ENCODE measurements around the gene GSTT2. TPM values are rescaled to one million over a fixed set of nuclear protein-coding genes. Genes with fewer than 3 reads are reported as not detected.
"Not testable (repeated sequence)": the region's sequence is repeated elsewhere in the genome, so short reads cannot be mapped to it uniquely, and the experiment has no call there.

The GSTT2 gene
- total RNA-seq, result 0.18 and 0.41 TPM in 2 replicates

DNA sequence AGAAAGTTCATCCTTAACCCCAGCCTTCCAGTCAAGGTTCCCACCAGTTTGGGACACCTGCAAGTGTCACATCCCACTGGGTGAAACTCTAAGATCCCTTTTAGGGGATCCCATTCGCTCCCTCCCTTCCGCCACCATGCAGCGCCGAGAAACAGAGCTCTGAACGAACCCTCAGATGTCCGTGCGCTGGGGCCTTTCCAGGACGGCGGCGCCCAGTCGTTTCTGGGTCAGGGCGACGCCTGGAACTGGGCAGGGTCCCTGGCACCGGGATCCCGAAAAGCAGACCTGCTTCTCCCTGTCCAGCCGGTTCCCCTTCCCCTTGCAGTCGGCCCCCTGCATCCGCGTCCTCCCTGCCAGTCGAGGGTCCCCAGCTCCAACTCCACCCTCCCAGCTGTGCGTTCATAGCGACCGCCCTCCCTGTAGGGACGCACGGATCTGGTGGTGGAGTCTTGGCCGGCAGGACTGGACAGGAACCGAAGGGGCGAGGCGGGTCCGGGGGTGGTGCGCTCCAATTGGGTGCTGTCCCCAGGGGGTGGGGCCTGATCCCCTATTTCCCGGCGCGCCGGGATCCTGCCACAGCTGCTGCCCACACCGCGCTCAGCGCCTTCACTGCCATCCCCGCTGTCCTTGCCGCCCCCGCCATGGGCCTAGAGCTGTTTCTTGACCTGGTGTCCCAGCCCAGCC lies at the start of gene GSTT2:
Gene GSTT2, plus strand, starts transcription at position 578 of the 684 bp plus-strand sequence.
- intact Hi-C loops (cut with micrococcal nuclease), result loop anchor here (10.0 kb wide), 1 partner anchor 265 kb away; the partner anchor contains the start of gene GGT5

DNA sequence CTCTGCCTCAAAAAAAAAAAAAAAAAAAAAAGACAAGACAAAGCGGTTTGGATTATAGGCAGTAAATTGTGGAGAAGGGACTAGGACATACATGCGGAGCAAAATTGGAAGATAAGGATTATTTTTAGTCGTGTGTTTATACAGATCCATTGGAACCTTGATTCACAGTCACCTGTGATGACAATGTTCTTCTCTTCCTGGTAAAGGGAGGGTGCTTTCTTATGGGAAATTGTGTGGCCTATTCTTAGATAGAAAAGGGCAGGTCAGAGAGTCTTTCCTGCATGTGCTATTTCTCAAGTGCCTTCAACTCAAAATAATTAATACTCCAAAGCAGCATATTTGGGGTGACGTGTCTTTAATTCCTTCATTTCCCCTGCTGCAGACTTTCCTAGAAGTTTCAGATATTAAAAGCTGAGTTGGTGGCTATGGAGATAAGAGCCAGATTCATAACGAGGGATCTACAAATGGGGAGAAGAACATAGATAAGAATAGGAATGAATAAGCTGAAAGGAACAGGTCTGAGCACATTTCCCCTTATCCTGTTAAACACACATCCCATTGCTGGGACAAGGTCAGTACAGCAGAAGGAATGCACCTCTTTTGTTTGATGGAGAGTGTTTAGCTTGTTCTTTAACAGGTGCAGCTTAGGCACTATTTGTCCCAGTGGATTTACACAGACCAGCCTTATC lies 41.5 kb upstream of the GSTT2 start:
- intact Hi-C loops (cut with micrococcal nuclease), result no loop called here

DNA sequence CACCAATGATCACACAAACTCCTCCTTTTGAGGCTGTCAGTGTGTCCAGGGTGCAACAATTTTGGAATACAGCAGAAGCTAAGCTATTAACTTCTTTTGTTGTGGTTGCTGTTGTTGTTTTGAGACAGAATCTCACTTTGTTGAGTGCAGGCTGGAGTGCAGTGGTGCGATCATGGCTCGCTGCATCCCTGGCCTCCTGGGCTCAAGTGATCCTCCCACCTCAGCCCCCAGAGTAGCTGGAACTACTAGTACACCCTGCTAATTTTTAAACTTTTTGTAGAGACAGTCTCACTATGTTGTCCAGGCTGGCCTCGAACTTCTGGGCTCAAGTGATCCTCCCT lies 40.9 kb upstream of the GSTT2 start:
- intact Hi-C loops (cut with micrococcal nuclease), result no loop called here

DNA sequence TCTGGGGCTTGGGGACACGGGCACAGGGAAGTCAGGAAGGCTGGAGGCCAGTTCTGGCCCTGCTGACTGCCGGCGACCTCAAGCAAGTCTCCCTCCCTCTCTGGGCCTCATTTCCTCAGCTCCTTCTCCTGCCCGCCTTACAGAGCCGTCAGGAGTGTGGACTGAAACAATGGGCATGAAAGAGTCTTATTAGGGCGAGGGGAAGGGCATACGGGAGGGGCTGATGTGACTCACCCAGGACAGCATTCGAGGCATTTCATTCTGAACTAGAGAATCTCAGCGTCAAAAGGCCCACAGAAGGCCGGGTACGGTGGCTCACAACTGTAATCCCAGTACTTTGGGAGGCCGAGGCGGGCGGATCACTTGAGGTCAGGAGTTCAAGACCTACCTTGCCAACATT lies 39.8 kb upstream of the GSTT2 start:
- intact Hi-C loops (cut with micrococcal nuclease), result loop anchor here (10.0 kb wide), 1 partner anchor 55 kb away; no protein-coding TSS in a partner anchor

DNA sequence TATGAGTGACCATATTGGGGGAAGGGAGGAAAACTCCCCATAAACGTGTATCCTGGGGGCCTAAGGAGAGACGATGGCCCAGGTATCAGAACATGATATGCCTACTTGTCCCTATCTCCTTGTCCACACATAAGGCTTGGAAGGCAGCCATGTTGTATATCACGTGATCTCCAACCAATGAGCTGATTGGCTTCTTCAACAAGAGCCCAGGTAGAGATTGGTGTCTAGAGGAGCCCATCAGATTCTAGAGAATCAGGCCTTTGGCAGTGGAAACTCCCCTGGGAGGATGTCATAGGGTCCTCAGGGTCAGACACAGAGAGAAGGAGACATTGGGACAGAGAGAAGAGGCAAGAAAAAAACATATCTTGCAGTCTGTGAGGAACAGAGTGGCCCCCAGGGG lies 32.5 kb upstream of the GSTT2 start:
- intact Hi-C loops (cut with micrococcal nuclease), result loop anchor here (10.0 kb wide), 1 partner anchor 47 kb away; no protein-coding TSS in a partner anchor

DNA sequence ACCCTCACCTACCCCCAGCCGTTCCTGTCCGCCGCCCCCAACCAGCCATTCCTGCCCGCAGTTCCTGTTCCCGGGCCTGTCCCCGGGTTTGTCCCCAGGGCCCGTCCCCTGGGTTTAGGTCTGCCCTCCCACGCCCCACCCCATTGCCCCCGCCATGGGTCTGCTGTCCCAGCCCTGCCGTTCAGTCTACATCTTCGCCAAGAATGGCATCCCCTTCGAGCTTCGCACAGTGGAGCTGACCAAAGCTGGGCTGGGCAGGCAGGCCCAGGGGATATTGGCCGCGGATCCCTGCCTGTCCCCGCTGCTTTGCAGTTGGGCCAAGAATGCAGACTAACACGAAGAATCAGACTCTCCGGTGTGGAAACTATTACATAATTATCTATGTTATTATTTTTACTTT lies 30.2 kb upstream of the GSTT2 start:
- intact Hi-C loops (cut with micrococcal nuclease), result loop anchor here (10.0 kb wide), 2 partner anchors 45 to 85 kb away; no protein-coding TSS in a partner anchor

DNA sequence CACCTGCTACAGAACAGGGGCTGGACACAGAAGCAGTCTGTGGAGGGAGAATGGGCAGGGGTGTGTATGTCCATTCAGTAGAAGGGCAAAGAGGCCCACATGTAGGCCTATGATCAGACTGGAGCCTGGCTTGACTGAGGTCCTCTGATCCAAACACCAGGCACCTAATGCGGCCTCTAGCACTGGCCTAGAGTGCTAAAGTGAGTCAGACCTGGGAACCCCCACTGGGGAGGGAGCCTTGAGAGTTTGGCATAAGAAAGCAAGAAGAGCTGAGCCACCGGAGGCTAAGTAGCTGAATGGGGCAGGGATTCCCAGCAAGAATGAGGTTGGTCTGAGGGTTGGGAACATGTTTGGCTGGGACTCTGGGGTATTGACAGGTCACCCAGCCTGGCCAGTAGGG lies 28.6 kb upstream of the GSTT2 start:
- intact Hi-C loops (cut with micrococcal nuclease), result loop anchor here (10.0 kb wide), 1 partner anchor 87 kb away; no protein-coding TSS in a partner anchor

DNA sequence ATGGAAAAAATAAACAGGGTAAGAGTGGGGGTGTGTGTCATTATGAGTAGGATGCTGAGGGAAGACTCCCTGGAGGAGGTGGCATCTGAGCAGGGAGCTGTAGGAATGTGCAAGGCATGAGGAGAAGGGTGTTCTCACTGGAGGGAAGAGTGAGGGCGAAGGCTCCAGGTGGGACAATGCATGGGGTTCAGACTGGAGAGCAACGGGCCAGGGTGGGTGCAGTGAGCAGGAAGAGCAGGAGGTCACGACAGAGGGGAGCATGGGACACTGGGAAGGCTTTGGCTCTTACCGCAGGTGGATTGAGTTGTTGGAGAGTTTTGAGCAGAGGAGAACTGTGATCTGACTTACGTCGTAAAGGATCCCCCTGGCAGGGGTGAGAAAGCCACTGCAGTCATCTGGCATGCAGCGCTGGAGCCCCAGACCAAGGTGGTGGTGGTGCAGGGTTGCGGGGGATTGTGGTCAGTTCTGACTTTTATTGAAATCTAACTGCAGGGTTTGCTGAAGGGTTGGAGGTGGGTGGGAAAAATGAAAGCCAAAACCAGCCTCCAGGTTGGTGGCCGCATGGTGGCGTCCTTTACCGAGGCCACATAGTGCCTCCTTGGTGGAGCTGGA lies 27.0 kb upstream of the GSTT2 start:
- intact Hi-C loops (cut with micrococcal nuclease), result loop anchor here (10.0 kb wide), 1 partner anchor 88 kb away; no protein-coding TSS in a partner anchor

DNA sequence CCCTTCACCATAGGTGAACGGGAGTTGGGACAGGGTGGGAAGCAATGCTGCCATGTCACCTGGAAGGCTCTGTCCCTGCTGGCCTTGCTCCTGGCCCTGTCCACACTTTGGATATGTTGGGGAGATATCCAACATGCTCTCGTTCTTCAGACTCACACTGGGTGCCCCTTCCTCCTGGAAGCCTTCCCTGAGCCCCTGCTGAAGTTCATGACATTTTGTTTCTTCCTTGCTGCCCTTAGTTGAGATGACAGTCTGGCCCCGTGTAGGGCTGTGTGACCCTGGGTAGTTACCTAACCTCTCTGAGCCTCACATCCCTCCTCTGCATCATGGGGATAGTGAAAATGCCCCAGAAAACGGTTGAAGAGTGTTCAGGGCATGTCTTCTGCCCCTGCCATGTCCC lies 26.4 kb upstream of the GSTT2 start:
- intact Hi-C loops (cut with micrococcal nuclease), result loop anchor here (10.0 kb wide), 1 partner anchor 89 kb away; no protein-coding TSS in a partner anchor

DNA sequence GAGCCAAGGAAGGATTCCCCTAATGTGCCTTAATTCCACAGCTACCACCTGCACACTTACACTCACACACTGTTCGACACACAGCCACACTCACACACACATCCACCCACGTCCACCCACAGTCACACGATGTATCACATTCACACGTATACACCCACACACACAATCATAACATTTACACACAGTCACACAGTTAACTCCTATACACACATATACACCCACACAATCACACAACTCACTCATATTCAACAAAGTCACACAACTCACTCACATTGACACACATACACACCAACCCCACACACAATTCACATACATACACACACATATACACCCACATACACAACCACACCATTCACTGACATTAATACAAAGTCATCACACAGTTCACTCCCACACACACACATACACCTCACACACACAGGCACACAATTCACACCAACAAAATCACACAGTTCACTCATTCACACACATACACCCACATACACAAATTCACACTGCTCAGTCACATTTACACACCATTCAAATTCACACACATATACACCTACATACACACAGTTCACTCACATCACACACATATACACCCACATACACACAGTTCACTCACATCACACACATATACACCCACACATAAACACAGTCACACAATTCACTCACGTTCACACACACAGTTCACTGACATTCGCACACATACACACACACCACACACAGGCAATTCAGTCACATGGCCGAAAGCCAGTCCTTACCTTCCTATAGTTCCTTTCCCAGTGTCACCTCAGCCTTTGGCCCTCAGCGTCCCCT lies 25.5 kb upstream of the GSTT2 start:
- intact Hi-C loops (cut with micrococcal nuclease), result loop anchor here (10.0 kb wide), 1 partner anchor 90 kb away; no protein-coding TSS in a partner anchor

DNA sequence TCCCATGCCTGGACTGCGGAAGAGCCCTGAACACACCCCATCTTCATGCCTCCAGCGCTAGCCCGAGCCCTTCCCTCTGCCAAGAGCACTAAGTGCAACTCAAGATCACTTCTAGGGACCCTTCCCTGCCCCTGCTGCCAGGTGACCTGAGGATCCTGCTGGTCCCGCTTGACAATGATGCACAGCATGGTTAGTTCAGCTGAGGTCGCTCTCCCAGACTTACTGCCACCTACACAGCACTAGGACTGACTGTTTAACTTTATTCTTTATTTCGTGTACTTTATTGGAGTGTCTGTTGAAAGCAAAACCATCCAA lies 25.0 kb upstream of the GSTT2 start:
- intact Hi-C loops (cut with micrococcal nuclease), result loop anchor here (10.0 kb wide), 1 partner anchor 90 kb away; no protein-coding TSS in a partner anchor

DNA sequence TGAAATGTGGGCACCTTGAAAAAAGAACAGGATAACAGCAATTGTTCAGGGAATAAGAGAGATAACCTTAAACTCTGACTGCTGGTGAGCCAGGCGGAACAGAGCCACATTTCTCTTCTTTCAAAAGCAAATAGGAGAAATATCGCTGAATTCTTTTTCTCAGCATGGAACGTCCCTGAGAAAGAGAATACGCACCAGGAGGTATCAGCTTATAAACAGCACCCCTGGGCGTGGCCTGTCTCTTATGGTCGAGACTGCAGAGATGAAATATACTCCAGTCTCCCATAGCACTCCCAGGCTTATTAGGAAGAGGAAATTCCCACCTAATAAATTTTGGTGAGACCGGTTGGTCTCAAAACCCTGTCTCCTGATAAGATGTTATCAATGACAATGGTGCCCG lies 24.0 kb upstream of the GSTT2 start:
- intact Hi-C loops (cut with micrococcal nuclease), result loop anchor here (10.0 kb wide), 1 partner anchor 91 kb away; no protein-coding TSS in a partner anchor

DNA sequence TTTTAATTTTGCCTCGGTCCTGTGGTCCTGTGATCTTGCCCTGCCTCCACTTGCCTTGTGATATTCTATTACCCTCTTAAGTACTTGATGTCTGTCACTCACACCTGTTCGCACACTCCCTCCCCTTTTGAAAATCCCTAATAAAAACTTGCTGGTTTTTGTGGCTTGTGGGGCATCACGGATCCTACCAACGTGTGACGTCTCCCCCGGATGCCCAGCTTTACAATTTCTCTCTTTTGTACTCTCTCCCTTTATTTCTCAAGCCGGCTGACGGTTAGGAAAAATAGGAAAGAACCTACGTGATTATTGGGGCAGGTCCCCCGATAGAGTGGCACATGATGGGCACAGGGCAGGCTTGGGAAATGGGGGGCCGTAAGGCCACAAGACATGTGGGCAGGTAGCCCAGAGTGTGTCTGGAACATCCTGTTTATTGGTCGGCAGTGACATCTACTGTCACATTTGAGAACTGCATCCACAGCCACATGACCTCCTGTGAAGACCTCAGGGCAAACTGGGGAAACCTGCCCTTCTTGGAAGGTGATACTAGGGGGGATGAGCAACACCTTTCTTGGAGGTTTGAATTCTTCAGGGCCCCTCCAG lies 23.5 kb upstream of the GSTT2 start:
- intact Hi-C loops (cut with micrococcal nuclease), result loop anchor here (10.0 kb wide), 1 partner anchor 92 kb away; no protein-coding TSS in a partner anchor

DNA sequence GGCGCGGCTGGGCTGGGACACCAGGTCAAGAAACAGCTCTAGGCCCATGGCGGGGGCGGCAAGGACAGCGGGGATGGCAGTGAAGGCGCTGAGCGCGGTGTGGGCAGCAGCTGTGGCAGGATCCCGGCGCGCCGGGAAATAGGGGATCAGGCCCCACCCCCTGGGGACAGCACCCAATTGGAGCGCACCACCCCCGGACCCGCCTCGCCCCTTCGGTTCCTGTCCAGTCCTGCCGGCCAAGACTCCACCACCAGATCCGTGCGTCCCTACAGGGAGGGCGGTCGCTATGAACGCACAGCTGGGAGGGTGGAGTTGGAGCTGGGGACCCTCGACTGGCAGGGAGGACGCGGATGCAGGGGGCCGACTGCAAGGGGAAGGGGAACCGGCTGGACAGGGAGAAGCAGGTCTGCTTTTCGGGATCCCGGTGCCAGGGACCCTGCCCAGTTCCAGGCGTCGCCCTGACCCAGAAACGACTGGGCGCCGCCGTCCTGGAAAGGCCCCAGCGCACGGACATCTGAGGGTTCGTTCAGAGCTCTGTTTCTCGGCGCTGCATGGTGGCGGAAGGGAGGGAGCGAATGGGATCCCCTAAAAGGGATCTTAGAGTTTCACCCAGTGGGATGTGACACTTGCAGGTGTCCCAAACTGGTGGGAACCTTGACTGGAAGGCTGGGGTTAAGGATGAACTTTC lies 18.7 kb upstream of the GSTT2 start, which contains the start of gene GSTT2B:
Gene GSTT2B, minus strand, starts transcription at position 112 of the 688 bp plus-strand sequence. Its CDS starts 64 bp downstream, at position 48.
- intact Hi-C loops (cut with micrococcal nuclease), result not testable (repeated sequence)

DNA sequence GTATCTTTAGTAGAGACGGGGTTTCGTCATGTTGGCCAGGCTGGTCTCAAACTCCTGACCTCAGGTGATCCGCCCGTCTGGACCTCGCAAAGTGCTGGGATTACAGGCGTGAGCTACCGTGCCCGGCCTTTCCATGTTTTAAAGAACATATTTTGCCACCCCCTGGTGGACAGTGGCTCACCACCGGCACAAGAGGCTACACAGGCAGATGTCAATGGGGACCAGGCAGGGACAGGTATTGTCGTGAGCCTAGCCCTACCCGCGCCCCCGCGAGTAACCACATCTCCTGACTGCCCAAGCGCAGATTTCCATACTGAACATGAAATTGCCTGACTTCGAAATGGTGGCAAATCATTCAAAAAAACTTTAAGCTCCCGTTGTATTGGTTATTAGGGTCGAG lies 13.8 kb upstream of the GSTT2 start:
- intact Hi-C loops (cut with micrococcal nuclease), result not testable (repeated sequence)

DNA sequence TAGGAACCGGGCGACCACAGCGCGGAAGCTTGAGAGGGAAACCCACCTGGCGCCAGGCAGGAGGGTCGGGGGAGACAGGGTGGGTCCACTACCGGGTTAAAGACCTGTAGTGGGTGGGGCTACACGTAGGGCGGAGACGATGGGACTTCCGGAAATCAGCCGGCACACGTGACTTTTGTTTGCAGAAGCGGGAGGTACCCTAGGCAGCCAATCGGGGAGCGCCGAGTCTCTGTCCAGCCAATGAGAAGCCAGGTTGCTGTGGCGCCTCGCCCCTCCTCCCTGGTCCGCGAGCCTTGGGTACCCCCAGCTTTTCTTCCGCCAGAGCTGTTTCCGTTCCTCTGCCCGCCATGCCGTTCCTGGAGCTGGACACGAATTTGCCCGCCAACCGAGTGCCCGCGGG lies 13.4 kb upstream of the GSTT2 start, which contains the start of gene DDTL:
Gene DDTL, plus strand, starts transcription at position 321 of the 400 bp plus-strand sequence. Its CDS starts 27 bp downstream, at position 348.
- intact Hi-C loops (cut with micrococcal nuclease), result not testable (repeated sequence)

DNA sequence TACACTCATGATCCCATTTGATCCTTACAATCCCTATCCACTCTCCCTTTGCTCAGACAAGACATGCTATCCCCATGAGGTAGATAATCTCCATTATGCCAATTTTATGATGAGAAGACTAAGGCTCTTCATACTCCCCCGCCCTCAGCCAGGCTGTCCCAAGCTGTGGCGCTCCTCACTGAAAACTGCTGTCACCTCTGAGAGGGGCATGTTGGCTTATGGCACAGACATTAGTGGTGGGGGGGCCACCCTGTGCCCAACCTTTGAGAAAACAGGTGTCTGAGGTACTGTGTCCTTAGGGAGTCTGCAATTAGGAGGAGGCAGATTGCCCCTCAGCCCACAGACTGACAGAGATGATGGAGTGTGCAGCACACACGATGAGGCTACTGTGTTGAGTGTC lies 10.9 kb upstream of the GSTT2 start:
- intact Hi-C loops (cut with micrococcal nuclease), result no loop called here

DNA sequence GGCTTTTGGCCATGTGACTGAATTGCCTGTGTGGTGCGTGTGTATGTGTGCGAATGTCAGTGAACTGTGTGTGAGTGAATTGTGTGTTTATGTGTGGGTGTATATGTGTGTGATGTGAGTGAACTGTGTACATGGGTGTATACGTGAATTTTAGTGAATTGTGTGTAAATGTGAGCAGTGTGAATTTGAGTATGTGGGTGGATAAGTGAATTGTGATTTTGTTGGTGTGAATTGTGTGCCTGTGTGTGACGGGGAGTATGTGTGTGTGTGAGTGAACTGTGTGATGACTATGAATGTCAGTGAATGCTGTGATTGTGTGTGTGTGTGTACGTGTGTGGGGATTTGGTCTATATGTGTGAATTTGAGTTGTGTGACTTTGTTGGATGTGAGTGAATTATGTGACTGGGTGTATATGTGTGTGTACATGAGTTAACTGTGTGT lies 9.7 kb upstream of the GSTT2 start:
- intact Hi-C loops (cut with micrococcal nuclease), result no loop called here

DNA sequence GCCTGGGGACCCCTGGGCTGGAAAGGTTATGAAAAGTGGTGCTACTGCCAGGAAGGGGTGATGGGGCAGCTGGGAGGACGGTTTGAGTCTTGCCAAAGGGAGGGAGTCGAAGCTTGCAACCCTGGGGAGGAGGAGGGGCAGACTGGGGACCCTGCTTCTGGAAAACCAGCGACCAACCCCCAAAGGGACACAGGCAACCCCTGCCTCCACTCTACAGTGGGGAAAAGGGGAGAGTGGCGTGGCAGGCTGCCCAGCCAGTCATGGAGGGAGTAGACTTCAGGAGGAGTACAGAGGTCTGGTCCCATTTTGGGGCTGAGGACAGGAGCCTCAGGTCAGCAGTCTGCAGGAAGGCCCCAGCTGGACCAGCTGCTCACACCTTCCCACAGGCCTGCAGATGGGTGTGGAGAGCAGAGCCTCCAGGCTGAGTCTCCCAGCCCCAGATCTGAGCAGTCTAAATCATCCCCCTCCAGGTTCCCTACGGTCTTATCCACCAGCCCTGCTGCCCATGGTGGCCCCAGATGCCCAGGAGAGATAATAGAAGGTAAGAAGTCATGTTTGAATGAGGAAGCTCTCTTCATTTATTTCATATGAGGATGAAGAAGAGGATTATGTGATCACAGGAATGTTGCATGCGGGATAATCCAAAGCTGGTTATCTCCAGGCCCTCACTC lies 9.0 kb upstream of the GSTT2 start:
- intact Hi-C loops (cut with micrococcal nuclease), result no loop called here
